Mucosa of descending colon (tissue), 3 donors: ENCODE results near the gene RBM26. TPM values are rescaled to one million over a fixed set of nuclear protein-coding genes. Genes with fewer than 3 reads are reported as not detected.

ENCODE experiments used
- ATAC-seq: fragments of 200-7000 bp; cut with Tn5 transposase; one replicate; pipeline ENCODE4 v1.9.1; 2020; ENCODE audit warnings: mild to moderate bottlenecking, moderate library complexity
- DNase-seq, 3 donors: peaks; one replicate each; pipeline ENCODE4 v3.0.0-alpha.2; 2020
- H3K36me3 ChIP-seq: fragments of 200-600 bp; one replicate; pipeline ENCODE4 v1.8.0; 2021; ENCODE audit warnings: low read depth, mild to moderate bottlenecking
- H3K4me1 ChIP-seq: fragments of 200-600 bp; one replicate; pipeline ENCODE4 v1.8.0; 2021; ENCODE audit warnings: low read depth, mild to moderate bottlenecking
- H3K4me3 ChIP-seq: fragments of 200-600 bp; one replicate; pipeline ENCODE4 v1.8.0; 2021; ENCODE audit warnings: mild to moderate bottlenecking
- H3K9me3 ChIP-seq: fragments of 200-600 bp; one replicate; pipeline ENCODE4 v1.8.0; 2021; ENCODE audit warnings: mild to moderate bottlenecking
- CTCF ChIP-seq: fragments of 200-600 bp; IDR thresholded peaks from one replicate; pipeline ENCODE4 v1.8.0; 2022; ENCODE audit warnings: antibody characterized with exemption, mild to moderate bottlenecking
- intact Hi-C, 2 donors: fragments of 100-400 bp; cut with DNase I in 1 of 2; cut with micrococcal nuclease in 1 of 2; formaldehyde crosslinking; loops; one replicate each; pipeline versions ENCODE4 v1.11.0 to v1.11.1; 2022; cut with DNase I, micrococcal nuclease
- total RNA-seq, 3 donors: library from RNA; stranded (reverse); fragmentation: NEBNext Ultra II Directional in 2 of 3; extraction: Animal tissue kit (Norgen Biotek cat#: 25700) in 2 of 3; gene quantifications; one replicate each; pipeline versions ENCODE4 v1.2.1 to v1.2.4, GENCODE V29; 2021 to 2023
- donor health status: DM: no; HTN: no; CAD: no; lungs with moderate emphysema.
- donor health status: DM: no; HTN: no; CAD: no.
- donor health status: DM: no; HTN: yes; CAD: no.

The RBM26 gene
- total RNA-seq, 3 donors from 2014 or later = 34.0 to 42.8 (median 35.6) TPM

- intact Hi-C loops = loop anchor here in 1 of 2 donors (5.0 kb wide), 1 partner anchor 102 kb away; no protein-coding TSS in a partner anchor
- TF ChIP-seq CTCF = no peak
- DNase-seq = no peak
- Histone ChIP-seq H3K36me3 (no peaks in the 10 kb centered on the region), H3K4me3 (no peak overlapping the region), H3K4me1 (no peaks in the 10 kb centered on the region), H3K9me3 (no peaks in the 10 kb centered on the region)
- no peak for ATAC-seq
Measured at GRCh38 chr13:79314652-79315051, 91.4 kb downstream of the RBM26 start.

- no peak for TF ChIP-seq CTCF
- ATAC-seq (no peak), DNase-seq (no peak)
- Histone ChIP-seq H3K4me3 (no peak overlapping the region), H3K9me3 (no peaks in the 10 kb centered on the region), H3K4me1 (no peaks in the 10 kb centered on the region), H3K36me3 (no peaks in the 10 kb centered on the region)
- intact Hi-C loops = loop anchor here in 1 of 2 donors (5.0 kb wide), 1 partner anchor 100 kb away; no protein-coding TSS in a partner anchor
Measured at GRCh38 chr13:79312340-79312855, 93.7 kb downstream of the RBM26 start.

DNA sequence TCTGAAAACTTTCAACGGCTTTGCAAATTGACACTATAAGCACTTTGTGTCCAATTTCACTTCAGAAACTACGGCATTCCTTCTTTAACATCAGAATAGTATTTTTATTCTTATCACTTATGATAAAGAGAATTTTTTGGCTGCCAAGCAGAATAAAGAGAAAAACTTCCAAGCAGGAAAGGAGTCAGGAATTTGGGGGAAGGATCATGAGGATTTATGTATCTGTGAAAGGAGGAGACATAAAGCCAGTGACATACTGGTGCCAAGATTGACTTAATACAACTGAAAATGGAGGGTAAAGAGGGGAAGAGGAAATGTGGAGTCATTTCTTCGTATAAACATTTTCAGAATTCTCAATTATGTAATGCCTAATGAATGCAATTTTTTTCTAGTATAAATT lies 94.7 kb downstream of the RBM26 start:
- Histone ChIP-seq H3K4me1 (no peaks in the 10 kb centered on the region), H3K36me3 (no peaks in the 10 kb centered on the region), H3K4me3 (no peak overlapping the region), H3K9me3 (no peaks in the 10 kb centered on the region)
- no peak for TF ChIP-seq CTCF
- intact Hi-C loops = loop anchor here in 1 of 2 donors (5.0 kb wide), 1 partner anchor 99 kb away; no protein-coding TSS in a partner anchor
- ATAC-seq (no peak), DNase-seq (no peak)

GRCh38 chr13:79309690-79310089 lies 96.4 kb downstream of the RBM26 start:
- intact Hi-C loops = loop anchor here in 1 of 2 donors (5.0 kb wide), 1 partner anchor 97 kb away; no protein-coding TSS in a partner anchor
- no peaks in the 10 kb centered on the region for H3K9me3 ChIP-seq
- ATAC-seq = no peak
- H3K36me3 ChIP-seq = no peaks in the 10 kb centered on the region
- no peak for TF ChIP-seq CTCF
- H3K4me3 ChIP-seq = no peak overlapping the region
- no peak for DNase-seq
- H3K4me1 ChIP-seq = no peaks in the 10 kb centered on the region

DNA sequence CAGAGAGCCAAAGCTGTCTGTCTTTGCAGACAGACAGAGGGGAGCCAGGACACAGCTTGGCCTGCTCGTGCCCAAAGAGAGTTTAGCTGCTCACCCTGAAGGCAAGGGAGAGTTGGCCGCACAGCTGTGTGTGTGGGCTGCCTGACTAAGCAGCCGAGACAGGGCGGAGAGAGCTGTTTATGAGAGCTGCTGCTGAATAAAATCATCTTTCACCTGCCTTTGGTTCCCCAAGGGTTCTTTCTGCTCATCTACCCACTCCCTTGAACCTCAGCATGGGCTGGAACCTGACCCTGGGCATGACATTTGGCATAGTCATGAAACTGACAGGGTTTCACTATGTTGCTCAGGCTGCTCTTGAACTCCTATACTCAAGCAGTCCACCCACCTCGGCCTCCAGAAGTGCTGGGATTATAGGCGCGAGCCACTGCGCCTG lies 98.2 kb downstream of the RBM26 start:
- H3K9me3 ChIP-seq = no peaks in the 10 kb centered on the region
- no peak overlapping the region for H3K4me3 ChIP-seq
- ATAC-seq = no peak
- H3K36me3 ChIP-seq = no peaks in the 10 kb centered on the region
- TF ChIP-seq CTCF = no peak
- intact Hi-C loops = no loop called here
- no peak for DNase-seq
- no peaks in the 10 kb centered on the region for H3K4me1 ChIP-seq
